Measurements from ENCODE around the gene SAMD8.

The SAMD8 gene

DNA sequence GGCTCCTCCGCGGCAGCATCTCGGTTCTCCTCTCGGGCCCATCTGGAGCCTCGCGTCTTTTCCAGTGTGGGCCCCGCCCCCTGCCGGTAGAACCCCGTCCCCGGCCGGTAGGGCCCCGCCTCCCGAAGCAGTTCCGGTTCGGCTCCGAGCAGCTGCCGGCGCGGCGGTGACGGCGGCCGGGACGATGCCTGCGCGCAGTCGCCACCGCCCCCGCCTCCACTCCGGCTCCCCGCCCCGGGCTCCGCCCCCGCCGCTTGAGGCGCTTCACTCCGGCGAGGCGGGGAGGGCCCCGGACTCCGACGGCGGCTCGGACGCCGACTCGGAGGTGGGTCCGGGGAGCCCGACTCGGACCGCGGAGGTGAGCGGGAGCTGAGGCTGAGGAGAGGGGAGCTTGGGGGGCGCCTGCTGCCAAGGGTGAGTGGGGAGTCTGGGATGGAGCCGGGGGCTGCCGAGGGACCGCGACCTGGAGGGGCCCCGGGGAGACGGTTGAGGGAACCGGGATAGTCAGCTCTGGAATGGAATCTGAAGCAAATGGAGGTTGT is at the start of gene SAMD8:
TSS of gene SAMD8 (plus strand) at position 292 of the 542 bp plus-strand sequence. CDS start 38,873 bp downstream, outside the sequence.
- Histone ChIP-seq H3K27ac (peak within 1 kb of the TSS; percentile 84), H3K9ac (peak within 1 kb of the TSS; percentile 90), H3K36me3 (no peaks in the 10 kb centered on the region), H3K4me3 (peak within 1 kb of the TSS; percentile 83), H3K4me1 (peaks cover 48% of the 10 kb centered on the region), H3K4me2 (peak within 1 kb of the TSS; percentile 80), H4K20me1 (peaks cover 39% of the 10 kb centered on the region), H3K9me3 (no peaks in the 10 kb centered on the region), H3K27me3 (no peaks in the 10 kb centered on the region)
- no peak for TF ChIP-seq Cebpa-rat (IDR thresholded peaks at IDR 0.05)

DNA sequence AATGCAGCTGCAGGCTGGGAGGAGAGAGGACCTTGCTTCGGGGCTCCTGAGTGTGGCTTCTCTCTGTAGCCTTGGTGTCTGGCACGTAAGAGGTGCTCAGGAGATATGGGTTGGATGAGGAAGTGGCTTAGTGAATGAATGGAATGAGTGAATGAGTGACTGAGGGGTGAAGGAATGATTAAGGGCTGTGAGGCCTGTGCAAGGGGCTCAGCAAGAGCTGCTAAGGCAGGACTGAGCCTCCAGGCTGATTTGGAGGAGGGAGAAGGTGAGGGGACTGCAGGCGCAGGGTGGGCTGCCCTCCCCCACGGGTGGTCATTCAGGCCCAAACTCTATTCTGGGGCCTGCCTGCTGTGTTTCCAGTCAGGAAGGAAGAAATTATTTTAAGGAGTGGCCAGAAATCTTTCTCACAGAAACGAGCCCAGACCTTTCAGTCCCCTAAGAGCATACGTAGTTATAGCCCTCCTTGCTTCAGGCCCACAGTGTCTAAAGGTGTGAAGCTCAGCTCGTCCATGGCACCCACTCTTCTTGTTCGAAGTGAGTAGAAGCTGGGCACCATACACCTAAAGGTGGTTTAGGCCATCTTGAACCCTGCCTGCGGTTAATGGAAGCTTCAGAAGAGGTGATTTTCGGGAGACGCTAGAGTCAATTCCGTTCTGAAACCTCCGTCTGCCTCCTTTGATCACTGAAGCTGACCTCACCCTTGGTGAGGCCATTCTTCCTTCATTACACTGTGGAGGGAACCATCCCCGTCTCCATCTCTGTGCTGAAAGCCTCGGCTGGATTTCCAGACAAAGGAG is 49.5 kb upstream of the SAMD8 start:
- Histone ChIP-seq H3K27ac (peak overlapping the region; percentile 5; the same call in 1 of the 2 replicates), H3K4me3 (no peak overlapping the region), H4K20me1 (no peaks in the 10 kb centered on the region), H3K36me3 (no peaks in the 10 kb centered on the region), H3K27me3 (no peaks in the 10 kb centered on the region), H3K4me1 (peaks cover 38% of the 10 kb centered on the region), H3K9ac (no peak overlapping the region), H3K9me3 (no peaks in the 10 kb centered on the region), H3K4me2 (peak overlapping the region; percentile 64)
- TF ChIP-seq Cebpa-rat (IDR thresholded peaks at IDR 0.05), result no peak

DNA sequence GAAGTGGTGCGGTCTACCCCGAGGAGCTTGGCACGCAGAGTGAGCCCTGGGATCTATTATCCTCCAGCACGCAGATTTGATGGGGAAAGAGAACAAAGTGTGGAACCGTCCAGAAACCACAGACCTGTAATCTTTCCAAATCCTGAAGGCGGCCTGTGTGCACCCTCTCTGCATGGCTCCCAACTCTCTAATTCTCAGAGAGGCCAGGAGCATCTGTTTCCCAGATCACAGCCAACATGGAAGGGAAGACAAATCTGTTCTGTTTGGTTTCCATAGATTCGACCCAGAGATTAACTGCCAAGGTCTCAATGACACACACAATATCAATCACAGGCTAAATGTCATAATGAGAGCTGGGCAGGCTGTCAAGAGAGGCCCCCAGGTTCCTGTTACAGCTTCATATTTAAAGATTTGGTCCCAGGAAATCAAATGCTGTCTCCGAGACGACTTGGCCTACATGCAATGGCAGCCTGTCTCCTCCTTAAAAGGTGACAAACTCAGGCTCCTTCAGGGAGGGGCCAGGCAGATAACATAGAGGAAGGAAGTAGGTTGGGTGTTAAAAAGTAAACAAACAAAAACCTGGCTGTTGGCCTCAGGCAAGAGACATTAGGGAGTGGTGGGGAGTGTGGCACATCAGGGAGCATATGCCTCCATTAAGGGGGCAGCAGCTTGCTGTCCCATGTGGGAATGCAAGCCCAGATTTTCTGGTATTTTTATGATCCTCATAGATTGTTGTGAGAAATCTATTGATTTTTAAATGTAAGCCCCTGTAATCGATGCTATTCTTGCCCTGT is 48.8 kb upstream of the SAMD8 start:
- H3K9me3 ChIP-seq, result no peaks in the 10 kb centered on the region
- no peak overlapping the region for H3K9ac ChIP-seq
- H3K36me3 ChIP-seq, result no peaks in the 10 kb centered on the region
- H3K4me1 ChIP-seq, result peaks cover 38% of the 10 kb centered on the region
- H3K27ac ChIP-seq, result 0 out of 2 replicates have a peak overlapping the region, but pooled peaks have one; percentile 2
- peak overlapping the region; percentile 64 for H3K4me2 ChIP-seq
- no peak overlapping the region for H3K4me3 ChIP-seq
- no peak for TF ChIP-seq Cebpa-rat (IDR thresholded peaks at IDR 0.05)
- no peaks in the 10 kb centered on the region for H4K20me1 ChIP-seq
- no peaks in the 10 kb centered on the region for H3K27me3 ChIP-seq

DNA sequence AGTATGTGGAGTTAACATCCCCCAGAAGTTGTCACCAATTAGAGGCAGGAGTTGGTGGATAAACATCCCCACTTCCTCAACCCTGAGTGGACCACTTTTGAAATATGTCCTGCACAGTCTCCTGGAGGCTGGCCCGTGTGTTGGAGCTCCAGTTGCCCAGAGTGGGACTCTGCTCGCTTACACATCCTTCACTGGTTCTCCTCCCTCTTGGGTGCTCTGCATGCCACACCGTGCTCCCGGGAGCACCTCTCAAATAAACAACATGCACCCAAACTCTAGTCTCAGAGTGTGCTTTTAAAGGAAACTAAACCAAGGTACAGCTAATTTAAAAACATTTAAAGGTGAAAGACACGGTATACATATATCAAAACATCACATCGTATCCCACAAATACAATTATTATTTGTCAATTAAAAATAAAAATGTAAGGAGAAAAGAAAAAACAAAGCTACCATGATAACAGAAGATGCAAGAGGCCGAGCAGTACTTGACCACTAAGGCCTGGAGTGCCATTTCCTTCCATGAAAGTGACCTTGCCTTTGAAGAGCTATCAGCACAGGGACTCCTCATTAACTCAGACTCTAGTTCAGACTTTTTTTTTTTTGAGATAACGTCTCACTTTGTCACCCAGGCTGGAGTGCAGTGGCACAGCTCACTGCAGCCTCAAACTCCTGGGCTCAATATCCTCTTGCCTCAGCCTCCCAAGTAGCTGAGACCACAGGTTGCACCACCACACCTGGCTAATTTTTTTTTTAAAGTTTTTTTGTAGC is 47.8 kb upstream of the SAMD8 start:
- H3K36me3 ChIP-seq, result no peaks in the 10 kb centered on the region
- H3K27me3 ChIP-seq, result no peaks in the 10 kb centered on the region
- H3K9ac ChIP-seq, result no peak overlapping the region
- no peak for TF ChIP-seq Cebpa-rat (IDR thresholded peaks at IDR 0.05)
- no peaks in the 10 kb centered on the region for H3K9me3 ChIP-seq
- H3K4me1 ChIP-seq, result peaks cover 38% of the 10 kb centered on the region
- H3K4me3 ChIP-seq, result no peak overlapping the region
- no peaks in the 10 kb centered on the region for H4K20me1 ChIP-seq
- H3K27ac ChIP-seq, result no peak overlapping the region
- H3K4me2 ChIP-seq, result no peak overlapping the region

DNA sequence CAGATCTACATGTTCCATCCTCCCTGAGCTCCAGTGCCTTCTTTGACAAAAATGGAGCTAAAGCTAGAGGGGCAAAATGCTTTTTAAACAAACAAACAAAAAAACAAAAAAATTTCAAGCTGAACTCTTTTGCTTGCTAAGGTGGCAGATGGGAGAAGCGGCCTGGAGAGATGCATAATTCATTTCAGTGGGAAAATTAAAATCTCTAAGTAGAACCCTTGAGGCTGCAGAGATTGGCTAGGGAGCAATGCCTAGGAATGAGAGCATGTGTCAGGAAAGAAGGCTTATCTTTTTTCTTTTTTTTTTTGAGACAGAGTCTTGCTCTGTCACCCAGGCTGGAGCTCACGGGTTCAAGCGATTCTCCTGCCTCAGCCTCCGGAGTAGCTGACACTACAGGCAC is 46.4 kb upstream of the SAMD8 start:
- H3K9me3 ChIP-seq, result no peaks in the 10 kb centered on the region

GRCh38 chr10:75066271-75066670 is 45.2 kb upstream of the SAMD8 start:
- Histone ChIP-seq H3K4me1 (peaks cover 44% of the 10 kb centered on the region), H3K4me2 (no peak overlapping the region), H4K20me1 (no peaks in the 10 kb centered on the region), H3K9me3 (no peaks in the 10 kb centered on the region; the same call in 1 of the 2 replicates), H3K36me3 (no peaks in the 10 kb centered on the region), H3K4me3 (no peak overlapping the region), H3K27ac (no peak overlapping the region), H3K27me3 (no peaks in the 10 kb centered on the region), H3K9ac (no peak overlapping the region)
- TF ChIP-seq Cebpa-rat (IDR thresholded peaks at IDR 0.05), result no peak

More for the DNA sequence above, 46.4 kb upstream of the SAMD8 start:
- Histone ChIP-seq H4K20me1 (no peaks in the 10 kb centered on the region), H3K27ac (no peak overlapping the region), H3K27me3 (no peaks in the 10 kb centered on the region), H3K4me2 (peak overlapping the region; percentile 32), H3K4me1 (peaks cover 47% of the 10 kb centered on the region), H3K36me3 (no peaks in the 10 kb centered on the region), H3K9ac (peak overlapping the region; percentile 49), H3K4me3 (no peak overlapping the region)
- no peak for TF ChIP-seq Cebpa-rat (IDR thresholded peaks at IDR 0.05)

GRCh38 chr10:75067272-75067671 is 44.2 kb upstream of the SAMD8 start:
- no peak for TF ChIP-seq Cebpa-rat (IDR thresholded peaks at IDR 0.05)
- no peak overlapping the region for H3K4me2 ChIP-seq
- H3K9me3 ChIP-seq, result no peaks in the 10 kb centered on the region; the same call in 1 of the 2 replicates
- H3K4me3 ChIP-seq, result no peak overlapping the region
- H3K9ac ChIP-seq, result no peak overlapping the region
- no peak overlapping the region for H3K27ac ChIP-seq
- H3K36me3 ChIP-seq, result no peaks in the 10 kb centered on the region
- no peaks in the 10 kb centered on the region for H3K27me3 ChIP-seq
- no peaks in the 10 kb centered on the region for H4K20me1 ChIP-seq
- H3K4me1 ChIP-seq, result peaks cover 34% of the 10 kb centered on the region

GRCh38 chr10:75068523-75068922 is 42.9 kb upstream of the SAMD8 start:
- Histone ChIP-seq H3K4me3 (no peak overlapping the region), H3K27me3 (no peaks in the 10 kb centered on the region), H3K36me3 (no peaks in the 10 kb centered on the region), H4K20me1 (no peaks in the 10 kb centered on the region), H3K9ac (no peak overlapping the region), H3K4me2 (no peak overlapping the region), H3K9me3 (no peaks in the 10 kb centered on the region; the same call in 1 of the 2 replicates), H3K27ac (no peak overlapping the region), H3K4me1 (peaks cover 26% of the 10 kb centered on the region)
- TF ChIP-seq Cebpa-rat (IDR thresholded peaks at IDR 0.05), result no peak

DNA sequence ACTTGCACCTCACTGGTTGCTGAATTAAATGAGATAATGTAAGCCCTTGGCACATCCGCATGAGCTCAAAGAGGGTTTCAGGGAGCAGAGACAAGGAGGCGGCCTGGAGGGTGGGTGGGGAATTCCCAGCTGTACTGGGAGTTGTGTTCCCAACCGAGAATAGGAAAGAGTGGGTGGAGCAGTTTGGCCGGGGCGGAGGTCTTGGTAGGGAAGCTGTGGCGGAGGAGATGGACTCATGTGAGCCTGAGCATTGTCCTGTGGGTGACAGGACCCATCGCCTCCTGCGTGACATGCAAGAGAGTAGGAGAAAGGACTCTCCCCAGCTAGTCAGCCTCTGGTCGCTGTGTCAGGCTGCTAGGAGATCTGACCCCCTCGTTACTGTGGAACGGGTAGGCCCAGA is 41.0 kb upstream of the SAMD8 start:
- H3K4me1 ChIP-seq, result peaks cover 12% of the 10 kb centered on the region
- no peaks in the 10 kb centered on the region; the same call in 1 of the 2 replicates for H3K9me3 ChIP-seq
- TF ChIP-seq Cebpa-rat (IDR thresholded peaks at IDR 0.05), result no peak
- no peak overlapping the region for H3K9ac ChIP-seq
- H3K36me3 ChIP-seq, result no peaks in the 10 kb centered on the region
- no peak overlapping the region for H3K4me2 ChIP-seq
- no peaks in the 10 kb centered on the region for H4K20me1 ChIP-seq
- no peak overlapping the region for H3K4me3 ChIP-seq
- no peak overlapping the region for H3K27ac ChIP-seq
- H3K27me3 ChIP-seq, result no peaks in the 10 kb centered on the region

Data from BLaER1 (cell line).